Right renal cortex interstitium (tissue), 3 donors: ENCODE measurements around the gene LRRC10B. TPM values are rescaled to one million over a fixed set of nuclear protein-coding genes. Genes with fewer than 3 reads are reported as not detected.

Experiments
- polyA plus RNA-seq, 3 donors: library from polyadenylated mRNA; unstranded; fragments of 120-200 nt; gene quantifications; one replicate each; pipeline ENCODE4 v1.2.1, GENCODE V29; 2013; ENCODE audit not compliant: insufficient read length in 3 of 3

LRRC10B gene
- polyA plus RNA-seq, 3 donors, result 0.72 to 1.1 (median 0.95) TPM

Other genes with a start within 250 kb of the LRRC10B start
- 1 to 10 TPM; 1.3 to 1.6 (median 1.3) TPM for gene VWCE, start 213.4 kb upstream of the LRRC10B start, polyA plus RNA-seq
- gene DDB1, start 175.6 kb upstream of the LRRC10B start, polyA plus RNA-seq, result 100 to 1,000 TPM; 226 to 239 (median 238) TPM
- 10 to 100 TPM; 44.5 to 52.0 (median 50.0) TPM for gene TKFC, start 175.5 kb upstream of the LRRC10B start, polyA plus RNA-seq
- gene CYB561A3, start 146.9 kb upstream of the LRRC10B start, polyA plus RNA-seq, result 10 to 100 TPM; 22.2 to 28.3 (median 27.5) TPM
- 10 to 100 TPM; 45.7 to 48.3 (median 46.2) TPM for gene TMEM138, start 146.4 kb upstream of the LRRC10B start, polyA plus RNA-seq
- gene TMEM216, start 116.2 kb upstream of the LRRC10B start, polyA plus RNA-seq, result 10 to 100 TPM; 35.4 to 37.4 (median 37.4) TPM
- 10 to 100 TPM; 90.3 to 98.1 (median 91.8) TPM for gene CPSF7, start 78.8 kb upstream of the LRRC10B start, polyA plus RNA-seq
- gene SDHAF2, start 78.6 kb upstream of the LRRC10B start, polyA plus RNA-seq, result 10 to 100 TPM; 40.5 to 47.4 (median 45.1) TPM
- gene SYT7, start 72.3 kb downstream of the LRRC10B start, polyA plus RNA-seq, result 1 to 10 TPM; 3.6 to 5.6 (median 5.1) TPM
- gene DAGLA, start 171.6 kb downstream of the LRRC10B start, polyA plus RNA-seq, result 1 to 10 TPM; 2.6 to 3.3 (median 3.0) TPM
- gene MYRF, start 243.9 kb downstream of the LRRC10B start, polyA plus RNA-seq, result 10 to 100 TPM; 16.9 to 19.2 (median 18.0) TPM